ENCODE results near the gene RASGEF1B.

RASGEF1B gene

GRCh38 chr4:81471588-81472280, at the start of gene RASGEF1B:
TSS of gene RASGEF1B (minus strand) at chr4:81471907. CDS start at chr4:81459508, 12,399 bp downstream.
- peak; percentile 96 for DNase-seq

- DNase-seq: no peak
Measured at GRCh38 chr4:81519856-81520255, 48.1 kb upstream of the RASGEF1B start.

- DNase-seq: no peak
Measured at GRCh38 chr4:81519427-81519773, 47.7 kb upstream of the RASGEF1B start.

- no peak for DNase-seq
Measured at GRCh38 chr4:81518762-81519426, 47.2 kb upstream of the RASGEF1B start.

- no peak for DNase-seq
Measured at GRCh38 chr4:81516241-81516640, 44.5 kb upstream of the RASGEF1B start.

- no peak for DNase-seq
Measured at GRCh38 chr4:81512757-81513501, 41.2 kb upstream of the RASGEF1B start.

GRCh38 chr4:81512001-81512756, 40.5 kb upstream of the RASGEF1B start:
- DNase-seq: no peak

GRCh38 chr4:81510643-81511178, 39.0 kb upstream of the RASGEF1B start:
- no peak for DNase-seq

GRCh38 chr4:81509822-81510221, 38.1 kb upstream of the RASGEF1B start:
- DNase-seq: no peak

- no peak for DNase-seq
Measured at GRCh38 chr4:81509191-81509590, 37.5 kb upstream of the RASGEF1B start.

- no peak for DNase-seq
Measured at GRCh38 chr4:81508411-81509185, 36.9 kb upstream of the RASGEF1B start.

- DNase-seq: no peak
Measured at GRCh38 chr4:81507530-81507929, 35.8 kb upstream of the RASGEF1B start.

GRCh38 chr4:81506731-81507130, 35.0 kb upstream of the RASGEF1B start:
- no peak for DNase-seq

GRCh38 chr4:81505726-81506125, 34.0 kb upstream of the RASGEF1B start:
- DNase-seq: no peak

GRCh38 chr4:81505004-81505598, 33.4 kb upstream of the RASGEF1B start:
- DNase-seq: peak; percentile 50

GRCh38 chr4:81504112-81505003, 32.7 kb upstream of the RASGEF1B start:
- DNase-seq: no peak

- DNase-seq: no peak
Measured at GRCh38 chr4:81503586-81503985, 31.9 kb upstream of the RASGEF1B start.

- DNase-seq: no peak
Measured at GRCh38 chr4:81502564-81502963, 30.9 kb upstream of the RASGEF1B start.

- DNase-seq: no peak
Measured at GRCh38 chr4:81499840-81500239, 28.1 kb upstream of the RASGEF1B start.

GRCh38 chr4:81498551-81499099, 26.9 kb upstream of the RASGEF1B start:
- DNase-seq: no peak

Data from stimulated activated CD4-positive, alpha-beta T cell treated with anti-CD3 and anti-CD28 coated beads, Interleukin-12 subunit alpha, Interleukin-12 subunit beta, amount 100 ng/mL, for 4 hours (primary cell).